Hypothalamus (tissue), 51 donors: ENCODE measurements around the gene TMEM178A.
A peak's percentile ranks its signal among the peaks of the same experiment; 100 is the strongest.

Experiments used
- DNase-seq, 51 donors: peaks; one replicate each; lab custom pipeline; 2025; lab: John Stamatoyannopoulos, UW

TMEM178A gene

DNA sequence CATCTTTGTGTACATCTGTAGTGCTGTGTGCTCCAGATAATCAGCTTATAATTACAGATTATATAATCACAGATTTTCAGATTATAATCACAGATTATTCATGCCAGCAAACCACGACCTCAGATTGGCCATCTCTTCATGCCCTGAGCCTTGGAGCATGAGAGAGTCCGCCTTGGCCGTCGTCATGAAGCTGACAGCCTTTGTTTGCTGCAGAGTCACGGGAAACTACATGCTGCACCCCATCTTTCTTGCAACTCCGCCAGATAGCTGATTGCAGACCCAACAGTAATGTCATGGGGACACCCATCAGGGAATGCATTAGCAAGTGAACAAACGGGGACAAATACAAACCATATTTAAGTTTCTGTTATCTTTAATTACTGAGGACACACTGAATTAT lies 7.3 kb downstream of the TMEM178A start:
- no peak for DNase-seq

- DNase-seq = no peak
These were observed 10.6 kb downstream of the TMEM178A start for GRCh38 chr2:39676342-39676741.

DNA sequence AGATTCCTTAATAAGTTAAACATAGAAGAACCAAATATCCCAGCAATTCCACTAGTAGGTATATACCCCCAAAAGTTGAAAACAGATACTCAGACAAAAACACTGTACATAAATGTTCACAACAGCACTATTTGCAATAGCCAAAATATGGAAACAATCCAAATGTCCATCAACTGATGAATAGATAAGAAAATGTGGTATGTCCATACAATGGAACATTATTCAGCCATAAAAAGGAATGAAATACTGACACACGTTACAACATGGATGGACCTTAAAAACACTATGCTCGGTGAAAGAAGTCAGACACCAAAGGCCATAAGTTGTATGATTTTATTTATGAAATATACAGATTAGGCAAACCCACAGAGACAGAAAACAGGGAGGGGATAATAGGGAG lies 12.5 kb downstream of the TMEM178A start:
- DNase-seq = no peak

GRCh38 chr2:39679805-39680204 lies 14.1 kb downstream of the TMEM178A start:
- no peak for DNase-seq

DNA sequence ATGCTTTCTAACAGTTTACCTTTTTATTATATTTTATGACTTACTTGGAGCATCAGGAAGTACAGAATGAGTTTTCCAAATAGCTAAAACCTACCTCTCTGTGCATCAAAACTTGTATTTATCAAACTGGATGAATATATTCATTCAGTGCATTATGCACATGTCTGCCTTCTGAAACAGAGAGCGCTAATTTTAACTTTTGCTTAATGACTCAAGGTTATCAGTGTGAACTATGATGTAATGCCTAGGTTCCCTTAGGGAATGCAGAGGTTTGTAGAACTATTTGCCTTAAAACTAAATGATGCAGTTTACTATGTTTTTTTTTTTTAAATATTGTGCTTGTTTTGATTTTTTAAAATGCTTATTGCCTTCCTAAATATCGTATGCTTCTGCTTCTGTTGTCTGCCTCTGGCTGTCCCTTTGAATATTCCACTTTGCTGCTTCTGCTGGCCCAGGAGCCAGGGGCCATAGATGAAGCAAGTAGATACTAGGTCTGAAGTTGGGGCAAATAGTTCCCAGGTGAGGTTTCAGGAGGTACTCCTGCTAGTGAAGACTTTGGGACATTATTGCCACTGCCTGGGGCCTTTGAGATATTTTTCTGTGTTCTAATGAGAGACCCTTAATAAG lies 16.5 kb downstream of the TMEM178A start:
- DNase-seq = no peak

DNA sequence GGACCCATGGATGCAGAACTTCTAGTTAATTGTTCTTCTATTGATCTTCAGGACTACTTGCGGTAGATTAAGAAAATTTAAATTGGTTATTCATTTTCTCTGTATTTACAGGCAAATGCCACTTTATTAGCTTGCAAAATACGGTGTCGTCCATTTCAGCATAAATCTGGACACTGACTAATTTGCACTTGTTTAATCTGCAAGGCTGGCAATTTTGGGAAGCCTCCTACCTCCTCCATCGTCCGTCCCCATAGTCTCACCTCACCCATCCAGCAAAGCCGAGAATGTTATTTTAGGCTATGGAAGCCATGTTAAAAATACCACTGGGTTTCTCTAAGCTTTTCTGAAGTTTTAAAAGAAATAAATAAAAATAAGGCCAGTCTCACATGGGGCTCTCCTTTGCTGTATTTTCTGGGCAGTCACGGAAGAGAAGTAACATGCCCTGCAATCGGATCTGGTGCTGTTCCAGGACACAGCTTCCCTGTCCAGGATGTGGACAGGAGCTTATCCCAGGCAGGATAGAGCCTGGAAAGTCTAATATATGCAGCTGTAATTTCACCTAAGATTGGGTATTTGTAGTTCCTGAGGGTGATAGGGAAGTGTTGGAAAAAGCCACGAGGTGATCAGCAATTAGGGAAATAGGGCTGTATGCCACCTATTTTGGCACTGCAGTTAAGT lies 17.4 kb downstream of the TMEM178A start:
- no peak for DNase-seq

DNA sequence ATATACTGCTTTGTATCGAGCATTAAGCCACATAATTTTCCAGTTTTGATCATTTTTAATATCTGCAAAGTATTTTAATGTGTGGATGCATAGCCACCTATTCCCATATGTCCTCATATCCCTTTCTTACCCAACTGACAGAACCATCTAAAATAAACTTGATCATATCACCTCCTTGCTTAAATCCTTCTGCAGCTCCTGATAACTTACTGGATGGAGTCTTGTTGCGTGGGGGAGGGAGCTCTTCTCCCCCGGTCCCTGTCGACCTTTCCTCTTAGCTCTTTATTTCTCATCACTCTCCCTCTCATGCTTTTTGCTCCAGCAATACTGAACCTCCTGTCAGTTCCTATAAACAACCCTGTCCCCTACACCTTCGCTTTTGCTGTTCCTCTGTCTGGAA lies 18.7 kb downstream of the TMEM178A start:
- no peak for DNase-seq

DNA sequence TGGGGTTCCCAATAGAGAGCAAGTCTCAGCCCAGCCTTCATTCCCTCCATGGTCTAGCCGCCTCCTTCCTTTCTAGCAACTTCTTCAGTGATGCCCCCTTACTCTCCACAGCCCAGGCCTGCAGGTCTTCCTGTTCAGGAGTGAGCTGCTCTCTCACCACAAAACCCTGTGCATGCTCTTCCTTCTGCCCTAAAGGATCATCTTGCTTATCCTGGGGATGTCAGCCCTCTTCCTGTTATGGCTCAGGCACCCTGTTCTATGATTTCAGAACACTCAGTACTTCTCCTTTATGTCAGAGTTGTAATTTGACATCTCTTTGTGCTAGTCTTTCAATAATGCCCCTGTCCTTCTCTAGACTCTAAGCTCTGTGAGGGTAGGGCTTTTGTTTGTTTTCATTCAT lies 19.4 kb downstream of the TMEM178A start:
- DNase-seq = no peak

DNA sequence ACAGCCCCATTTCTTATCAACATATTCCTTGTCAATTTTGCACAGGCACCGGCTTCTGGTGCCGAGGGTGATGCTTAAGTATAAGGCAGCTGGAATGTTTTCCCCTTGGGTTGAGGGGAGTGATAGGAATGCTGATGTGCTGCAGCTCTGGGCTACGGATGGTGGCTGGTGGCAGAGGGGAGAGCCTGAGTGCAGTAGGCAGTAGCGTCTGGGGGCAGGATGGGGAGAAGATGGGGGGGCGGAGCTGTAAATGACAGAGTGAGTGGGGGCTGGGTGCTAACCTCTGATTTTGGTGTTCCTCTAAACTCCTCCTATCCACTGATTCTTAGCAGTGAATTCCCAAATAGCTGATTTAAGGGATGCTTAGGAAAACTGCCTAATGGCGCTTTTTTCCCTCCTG lies 20.7 kb downstream of the TMEM178A start:
- no peak for DNase-seq

GRCh38 chr2:39688181-39688580 lies 22.5 kb downstream of the TMEM178A start:
- DNase-seq = no peak

- DNase-seq = no peak
These were observed 23.6 kb downstream of the TMEM178A start for GRCh38 chr2:39689272-39689841.

DNA sequence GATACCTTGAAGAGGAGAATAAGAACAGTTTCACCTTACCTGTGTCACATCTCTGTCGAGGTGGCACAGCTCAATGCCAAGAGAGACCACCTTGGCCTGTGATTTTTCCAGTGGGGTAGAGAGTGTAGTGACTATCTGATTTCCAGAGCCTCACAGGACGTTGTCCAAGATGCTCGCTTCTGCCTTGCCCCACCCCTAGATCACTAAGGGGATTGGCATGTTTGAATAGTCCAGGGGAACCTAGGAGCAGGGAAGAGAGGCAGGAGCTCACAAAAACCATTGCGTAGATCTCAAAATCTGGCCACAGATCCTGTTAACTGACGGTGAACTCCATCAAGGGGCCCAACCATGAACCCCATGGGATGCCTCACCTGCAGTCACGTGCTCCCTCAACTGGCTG lies 24.2 kb downstream of the TMEM178A start:
- no peak for DNase-seq

DNA sequence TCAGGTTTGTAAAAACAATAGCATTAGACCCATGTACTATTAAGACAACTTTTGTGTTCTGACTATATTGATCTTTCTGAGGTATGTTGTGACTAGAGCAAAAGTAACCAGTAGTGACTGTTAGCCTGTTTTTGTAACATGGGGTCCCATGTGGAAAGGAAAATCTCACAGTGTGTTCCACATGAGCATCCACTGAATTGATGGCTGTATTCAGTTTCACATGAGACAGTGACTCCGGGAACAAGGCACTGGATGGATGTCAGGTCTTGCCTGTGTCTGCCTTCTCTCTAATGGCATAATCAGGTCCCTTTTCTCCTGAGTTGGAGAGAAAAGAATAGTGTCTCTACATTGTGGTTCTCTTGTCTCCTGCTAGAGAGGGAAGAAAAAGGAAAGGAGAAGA lies 27.5 kb downstream of the TMEM178A start:
- no peak for DNase-seq

GRCh38 chr2:39696101-39696553 lies 30.4 kb downstream of the TMEM178A start:
- no peak for DNase-seq

DNA sequence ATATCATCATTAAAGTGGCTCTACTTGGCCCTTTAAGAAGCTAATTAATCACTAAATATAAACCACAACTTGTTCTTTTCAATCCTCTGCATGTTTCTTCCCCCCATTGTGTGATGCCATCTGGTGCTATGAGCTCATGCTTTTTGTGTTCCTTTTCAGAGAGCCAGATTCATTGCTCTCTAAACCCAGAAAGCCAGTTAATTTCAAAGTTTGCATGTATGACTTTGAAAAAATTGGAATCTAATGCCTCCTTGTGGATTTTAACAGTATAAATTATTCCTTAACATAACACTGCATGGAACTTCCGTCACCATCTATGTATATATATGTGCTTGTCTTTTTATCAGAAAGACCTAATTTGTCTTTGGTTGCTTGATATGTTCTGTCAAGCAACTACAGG lies 31.1 kb downstream of the TMEM178A start:
- DNase-seq = peak in 2 of 51 donors; percentile 9 to 68

DNA sequence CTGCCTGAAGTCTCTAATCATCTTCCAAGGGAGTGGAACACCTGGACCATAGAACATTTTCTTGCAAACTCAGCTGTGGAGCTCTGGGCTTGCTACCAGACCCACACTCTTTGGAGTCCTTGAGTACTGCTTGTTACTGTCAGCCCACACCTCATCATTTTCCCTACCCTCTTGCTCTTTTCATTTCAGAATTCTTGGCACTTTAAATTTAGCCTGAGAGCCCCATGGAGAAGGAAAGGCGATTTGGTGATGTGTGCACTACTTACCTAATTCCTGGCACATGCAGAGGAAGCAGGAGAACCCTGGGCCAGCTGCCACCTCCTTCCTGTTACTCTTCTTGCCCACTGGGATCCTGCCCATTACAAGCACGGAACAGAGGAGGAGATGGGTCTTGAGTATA lies 31.7 kb downstream of the TMEM178A start:
- DNase-seq = peak in 7 of 51 donors; percentile 4 to 61 (median 15)

GRCh38 chr2:39701137-39701536 lies 35.4 kb downstream of the TMEM178A start:
- no peak for DNase-seq

DNA sequence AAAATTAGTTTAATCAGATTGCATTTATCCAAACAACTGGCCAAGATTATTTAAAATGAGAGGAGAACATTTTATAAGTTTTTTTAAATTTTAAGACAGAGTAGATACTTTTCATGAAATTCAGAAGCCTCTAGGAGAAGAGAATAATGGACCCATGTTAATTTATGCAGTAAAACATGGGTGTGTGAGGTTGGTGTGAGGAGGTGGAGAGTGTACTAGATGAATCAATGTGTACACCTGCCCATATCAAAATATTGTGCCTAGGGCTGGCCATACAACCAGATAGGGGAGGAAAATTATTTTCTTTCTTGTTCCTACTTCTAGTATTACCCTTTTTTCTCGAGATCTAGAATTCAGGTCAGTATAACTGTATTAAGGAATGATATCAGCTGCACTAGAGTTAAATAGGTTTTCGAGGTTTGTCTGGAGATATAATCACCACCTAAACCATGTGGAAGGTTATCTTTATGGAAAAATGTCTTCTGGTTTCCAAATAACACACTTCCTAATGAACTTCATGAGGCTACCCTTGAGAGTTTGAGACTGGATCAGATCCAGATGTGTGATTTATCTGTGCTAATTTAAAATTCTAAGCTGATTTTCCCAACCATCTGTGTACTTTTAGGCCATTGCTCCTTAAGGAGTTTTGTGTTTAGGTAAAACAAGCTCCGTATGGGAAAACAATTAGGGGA lies 37.6 kb downstream of the TMEM178A start:
- no peak for DNase-seq

GRCh38 chr2:39704540-39704939 lies 38.8 kb downstream of the TMEM178A start:
- DNase-seq = no peak

GRCh38 chr2:39705638-39706037 lies 39.9 kb downstream of the TMEM178A start:
- no peak for DNase-seq

DNA sequence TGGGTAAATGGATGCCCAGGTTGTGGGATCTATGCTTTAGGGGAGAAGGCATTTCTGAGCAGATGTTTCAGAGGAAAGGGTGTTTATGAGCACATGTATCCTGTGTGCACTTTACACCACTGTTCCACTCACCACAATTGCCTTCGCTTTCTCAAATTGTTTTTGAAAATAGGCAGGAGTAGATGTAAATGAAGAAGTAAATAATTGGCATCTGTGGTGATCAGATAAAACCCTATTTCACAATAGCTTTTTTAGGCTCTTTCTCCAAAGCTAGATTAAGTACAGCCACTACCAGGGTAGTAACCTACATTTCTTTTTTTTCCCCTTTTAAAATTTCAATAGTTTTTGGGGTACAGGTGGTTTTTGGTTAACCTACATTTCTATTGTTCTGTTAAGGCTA lies 40.6 kb downstream of the TMEM178A start:
- no peak for DNase-seq

DNA sequence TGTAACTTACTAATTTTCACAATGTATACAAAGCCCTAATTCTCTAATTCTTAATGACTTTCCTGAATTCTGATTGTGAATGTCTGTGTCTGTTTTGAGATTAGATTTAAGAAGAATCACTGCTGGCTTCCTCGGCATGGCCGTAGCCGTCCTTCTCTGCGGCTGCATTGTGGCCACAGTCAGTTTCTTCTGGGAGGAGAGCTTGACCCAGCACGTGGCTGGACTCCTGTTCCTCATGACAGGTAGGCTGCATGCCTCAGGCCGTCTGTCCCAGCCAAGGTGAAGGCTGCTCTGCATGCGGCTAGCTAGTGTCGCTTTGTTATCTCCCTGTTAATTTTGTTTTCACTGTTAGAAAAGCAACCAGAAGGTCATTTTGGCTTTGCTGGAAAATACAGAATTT lies 41.2 kb downstream of the TMEM178A start:
- no peak for DNase-seq
